Glutamatergic neuron (in vitro differentiated cells): ENCODE results near the gene KCNH3. TPM values are rescaled to one million over a fixed set of nuclear protein-coding genes. Genes with fewer than 3 reads are reported as not detected.
A peak's percentile ranks its signal among the peaks of the same experiment; 100 is the strongest.
"Not testable (repeated sequence)": the region's sequence is repeated elsewhere in the genome, so short reads cannot be mapped to it uniquely, and the experiment has no call there.

Experiments used
- DNase-seq: peaks from one replicate; pipeline ENCODE4 v3.0.0; 2022
- H3K27ac Mint-ChIP-seq: one replicate; pipeline ENCODE4 v1.8.0; 2020; ENCODE audit warnings: mild to moderate bottlenecking, mixed read lengths, inconsistent platforms; ENCODE audit not compliant: unreplicated experiment
- H3K27me3 Mint-ChIP-seq: one replicate; pipeline ENCODE4 v1.8.0; 2020; ENCODE audit warnings: mild to moderate bottlenecking, moderate library complexity, mixed read lengths, inconsistent platforms; ENCODE audit not compliant: unreplicated experiment
- H3K36me3 Mint-ChIP-seq: one replicate; pipeline ENCODE4 v1.8.0; 2020; ENCODE audit warnings: mild to moderate bottlenecking, mixed read lengths, inconsistent platforms; ENCODE audit not compliant: unreplicated experiment
- H3K4me1 Mint-ChIP-seq: one replicate; pipeline ENCODE4 v1.8.0; 2020; ENCODE audit warnings: mild to moderate bottlenecking, low read depth, mixed read lengths, inconsistent platforms; ENCODE audit not compliant: unreplicated experiment
- H3K4me3 Mint-ChIP-seq: one replicate; pipeline ENCODE4 v1.8.0; 2020; ENCODE audit warnings: mild to moderate bottlenecking, mixed read lengths, inconsistent platforms; ENCODE audit not compliant: unreplicated experiment
- H3K9me3 Mint-ChIP-seq: one replicate; pipeline ENCODE4 v1.8.0; 2020; ENCODE audit warnings: mild to moderate bottlenecking, moderate library complexity, mixed read lengths, inconsistent platforms; ENCODE audit not compliant: unreplicated experiment
- CTCF ChIP-seq: fragments of 200-600 bp; sonication (generic); IDR thresholded peaks from one replicate; pipeline ENCODE4 v1.5.0; 2021; ENCODE audit not compliant: partially characterized antibody, unreplicated experiment
- total RNA-seq: library from RNA; stranded (reverse); fragmentation: NEBNext Ultra II Directional; extraction: Animal tissue kit (Norgen Biotek cat#: 25700); gene quantifications from one replicate; pipeline ENCODE4 v1.2.1, GENCODE V29; 2021; ENCODE audit not compliant: unreplicated experiment

The KCNH3 gene
- total RNA-seq, 1 donor from 2014 or later = 5.9 TPM

GRCh38 chr12:49527361-49528130 lies 11.3 kb upstream of the KCNH3 start:
- peaks cover 7% of the 10 kb centered on the region for H3K4me1 Mint-ChIP-seq
- peak overlapping the region; percentile 18 for H3K4me3 Mint-ChIP-seq
- no peak for TF ChIP-seq CTCF
- H3K9me3 Mint-ChIP-seq = no peaks in the 10 kb centered on the region
- H3K27ac Mint-ChIP-seq = peak overlapping the region; percentile 10
- no peak for DNase-seq
- H3K36me3 Mint-ChIP-seq = peaks cover 4% of the 10 kb centered on the region
- H3K27me3 Mint-ChIP-seq = no peaks in the 10 kb centered on the region

- no peak overlapping the region for H3K27ac Mint-ChIP-seq
- no peaks in the 10 kb centered on the region for H3K9me3 Mint-ChIP-seq
- H3K27me3 Mint-ChIP-seq = peaks cover 2% of the 10 kb centered on the region
- no peak overlapping the region for H3K4me3 Mint-ChIP-seq
- no peak for TF ChIP-seq CTCF
- peaks cover 4% of the 10 kb centered on the region for H3K36me3 Mint-ChIP-seq
- peaks cover 7% of the 10 kb centered on the region for H3K4me1 Mint-ChIP-seq
- no peak for DNase-seq
Observed at GRCh38 chr12:49529414-49529813, 9.4 kb upstream of the KCNH3 start.

GRCh38 chr12:49531745-49532144 lies 7.1 kb upstream of the KCNH3 start:
- Mint-ChIP-seq H3K27me3 (peaks cover 3% of the 10 kb centered on the region), H3K9me3 (no peaks in the 10 kb centered on the region), H3K36me3 (peaks cover 4% of the 10 kb centered on the region), H3K4me3 (no peak overlapping the region), H3K27ac (no peak overlapping the region), H3K4me1 (peaks cover 7% of the 10 kb centered on the region)
- no peak for TF ChIP-seq CTCF
- DNase-seq = no peak

- no peak for DNase-seq
- no peak overlapping the region for H3K4me3 Mint-ChIP-seq
- peaks cover 3% of the 10 kb centered on the region for H3K27me3 Mint-ChIP-seq
Observed at GRCh38 chr12:49533331-49533730, 5.5 kb upstream of the KCNH3 start.

GRCh38 chr12:49534122-49534521 lies 4.7 kb upstream of the KCNH3 start:
- DNase-seq, H3K27me3 Mint-ChIP-seq, H3K36me3 Mint-ChIP-seq, H3K4me1 Mint-ChIP-seq, H3K9me3 Mint-ChIP-seq, H3K4me3 Mint-ChIP-seq, H3K27ac Mint-ChIP-seq: not testable (repeated sequence)

More at GRCh38 chr12:49533331-49533730, 5.5 kb upstream of the KCNH3 start:
- Mint-ChIP-seq H3K4me1 (no peaks in the 10 kb centered on the region), H3K27ac (no peak overlapping the region), H3K36me3 (peaks cover 4% of the 10 kb centered on the region), H3K9me3 (no peaks in the 10 kb centered on the region)
- no peak for TF ChIP-seq CTCF
